ENCODE measurements around the gene DMD.

Gene DMD

GRCh38 chrX:31252133-31252532 lies 1959.2 kb downstream of the DMD start:
- no peak for DNase-seq

- no peak for DNase-seq
Observed at GRCh38 chrX:31251336-31251735, 1960.0 kb downstream of the DMD start.

- no peak for DNase-seq
Observed at GRCh38 chrX:31245714-31246113, 1965.6 kb downstream of the DMD start.

GRCh38 chrX:31243804-31244203 lies 1967.5 kb downstream of the DMD start:
- no peak for DNase-seq

GRCh38 chrX:31240982-31241381 lies 1970.4 kb downstream of the DMD start:
- no peak for DNase-seq

- no peak for DNase-seq
Observed at GRCh38 chrX:31237189-31237588, 1974.2 kb downstream of the DMD start.

- DNase-seq = no peak
Observed at GRCh38 chrX:31236231-31236630, 1975.1 kb downstream of the DMD start.

GRCh38 chrX:31233941-31234496 lies 1977.3 kb downstream of the DMD start:
- DNase-seq = no peak

- no peak for DNase-seq
Observed at GRCh38 chrX:31232506-31232905, 1978.8 kb downstream of the DMD start.

- no peak for DNase-seq
Observed at GRCh38 chrX:31228909-31229308, 1982.4 kb downstream of the DMD start.

GRCh38 chrX:31228415-31228832 lies 1982.9 kb downstream of the DMD start:
- no peak for DNase-seq

- no peak for DNase-seq
Observed at GRCh38 chrX:31227250-31227649, 1984.1 kb downstream of the DMD start.

- no peak for DNase-seq
Observed at GRCh38 chrX:31225819-31226218, 1985.5 kb downstream of the DMD start.

- no peak for DNase-seq
Observed at GRCh38 chrX:31224381-31225012, 1986.9 kb downstream of the DMD start.

GRCh38 chrX:31223817-31224216 lies 1987.5 kb downstream of the DMD start:
- DNase-seq = no peak

- no peak for DNase-seq
Observed at GRCh38 chrX:31222946-31223345, 1988.4 kb downstream of the DMD start.

GRCh38 chrX:31219174-31219573 lies 1992.2 kb downstream of the DMD start:
- no peak for DNase-seq

- no peak for DNase-seq
Observed at GRCh38 chrX:31217084-31217483, 1994.3 kb downstream of the DMD start.

GRCh38 chrX:31215277-31215815 lies 1996.0 kb downstream of the DMD start:
- no peak for DNase-seq

GRCh38 chrX:31213941-31214340 lies 1997.4 kb downstream of the DMD start:
- DNase-seq = no peak

- no peak for DNase-seq
Observed at GRCh38 chrX:31212856-31213748, 1998.2 kb downstream of the DMD start.

GRCh38 chrX:31209005-31209628 lies 2002.2 kb downstream of the DMD start:
- no peak for DNase-seq

- DNase-seq = no peak
Observed at GRCh38 chrX:31201503-31201902, 2009.8 kb downstream of the DMD start.

Data from stimulated activated CD4-positive, alpha-beta T cell treated with anti-CD3 and anti-CD28 coated beads, Interleukin-1b, Interleukin-23, amount 100 ng/mL, for 48 hours (primary cell).